Right lobe of liver (tissue), 6 donors: ENCODE measurements around the gene PSG2. TPM values are rescaled to one million over a fixed set of nuclear protein-coding genes. Genes with fewer than 3 reads are reported as not detected.
"Not testable (repeated sequence)": the region's sequence is repeated elsewhere in the genome, so short reads cannot be mapped to it uniquely, and the experiment has no call there.

Experiments
- ATAC-seq, 4 donors: fragments of 200-7000 bp; cut with Tn5 transposase; one replicate each; pipeline ENCODE4 v1.9.1; 2020; ENCODE audit warnings: mild to moderate bottlenecking in 4 of 4, moderate library complexity in 4 of 4
- DNase-seq, 3 donors: peaks; one replicate each; pipeline ENCODE4 v3.0.0-alpha.2; 2020
- H3K27ac ChIP-seq, 3 donors: fragments of 200-600 bp; one replicate each; pipeline ENCODE4 v1.8.0; 2022
- H3K27me3 ChIP-seq, 2 donors: fragments of 200-600 bp; one replicate each; pipeline ENCODE4 v1.8.0; 2022
- H3K36me3 ChIP-seq, 4 donors: fragments of 200-600 bp; sonication (generic) in 1 of 4; one replicate each; pipeline versions ENCODE4 v1.5.1 to v1.8.0; 2017 to 2022; ENCODE audit warnings: control low read depth in 1 of 4
- H3K4me1 ChIP-seq, 4 donors: fragments of 200-600 bp; sonication (generic) in 1 of 4; one replicate each; pipeline versions ENCODE4 v1.5.1 to v1.8.0; 2017 to 2022; ENCODE audit warnings: control low read depth in 1 of 4
- H3K4me3 ChIP-seq, 3 donors: fragments of 200-600 bp; one replicate each; pipeline ENCODE4 v1.8.0; 2022
- H3K9me3 ChIP-seq, 4 donors: fragments of 200-600 bp; sonication (generic) in 1 of 4; one replicate each; pipeline versions ENCODE4 v1.5.1 to v1.8.0; 2017 to 2022; ENCODE audit warnings: control low read depth in 1 of 4
- POLR2A ChIP-seq: fragments of 450-650 bp; IDR thresholded peaks from one replicate; pipeline ENCODE4 v1.6.1; 2017; ENCODE audit warnings: antibody characterized with exemption, mild to moderate bottlenecking
- WGBS: methylation state at CpG from one replicate; pipeline ENCODE4 v1.1.6; 2018; ENCODE audit warnings: low coverage, low lambda C conversion rate; ENCODE audit not compliant: insufficient coverage; ENCODE audit errors: missing lambda C conversion rate; 5-methylcytosine and 5-hydroxymethylcytosine counted together
- intact Hi-C, 2 donors: fragments of 100-400 bp; cut with DNase I; formaldehyde crosslinking; loops; one replicate each; pipeline versions ENCODE4 v1.11.2 to v1.14.1; 2022
- total RNA-seq, 6 experiments: library from RNA; depleted of rRNA in 2 of 6; stranded (reverse); fragments of >200 nt in 2 of 6; fragmentation: NEBNext Ultra II Directional in 3 of 6; extraction: Animal tissue kit (Norgen Biotek cat#: 25700) in 3 of 6; gene quantifications; one replicate each; pipeline versions ENCODE4 v1.1.0 to v1.2.4, GENCODE V29; 2016 to 2023
- TF ChIP-seq, protein P1 (sequence below), 4 donors: fragments of 200-600 bp in 3 of 4; fragments of 450-650 bp in 1 of 4; IDR thresholded peaks; one replicate each; pipeline versions ENCODE4 v1.5.1 to v1.8.0; 2016 to 2022; ENCODE audit warnings: antibody characterized with exemption in 4 of 4, mild to moderate bottlenecking in 2 of 4
- donor health status: DM: no; HTN: yes; CAD: no.
- donor health status: DM: no; HTN: no; CAD: no.
- donor health status: DM: no; HTN: no; CAD: no.
- donor health status: DM: no; HTN: yes; CAD: no.
- donor health status: DM: no; HTN: yes; CAD: no.

PSG2 gene
- total RNA-seq, 6 experiments from 2014 or later: not detected

DNA sequence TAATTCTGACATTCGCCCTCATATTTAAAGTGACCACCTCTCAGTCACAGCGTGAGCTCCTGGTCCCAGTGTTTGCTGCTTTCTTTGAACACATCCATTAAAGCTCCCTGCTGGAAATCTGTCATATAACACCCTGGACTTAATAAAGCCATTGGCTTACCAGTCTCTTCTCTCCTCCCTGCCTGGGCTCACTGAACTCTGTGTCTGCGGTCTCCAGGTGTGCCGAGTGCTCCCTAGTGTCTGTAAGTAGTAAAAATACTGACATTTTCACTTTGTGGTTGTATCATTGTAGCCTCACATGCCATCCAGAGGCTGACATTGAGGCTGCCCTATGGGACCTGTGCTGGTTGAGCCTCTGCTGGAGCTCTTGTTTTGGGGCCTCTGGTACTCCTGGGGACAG lies 53.6 kb downstream of the PSG2 start:
- intact Hi-C loops: no loop called here
- no peak overlapping the region for H3K27ac ChIP-seq
- 58% methylated on average over 3 of the region's 4 CpGs for WGBS
- no peak for DNase-seq
- H3K36me3 ChIP-seq: no peaks in the 10 kb centered on the region
- H3K4me3 ChIP-seq: no peak overlapping the region
- no peak for ATAC-seq
- TF ChIP-seq, protein P1, sequence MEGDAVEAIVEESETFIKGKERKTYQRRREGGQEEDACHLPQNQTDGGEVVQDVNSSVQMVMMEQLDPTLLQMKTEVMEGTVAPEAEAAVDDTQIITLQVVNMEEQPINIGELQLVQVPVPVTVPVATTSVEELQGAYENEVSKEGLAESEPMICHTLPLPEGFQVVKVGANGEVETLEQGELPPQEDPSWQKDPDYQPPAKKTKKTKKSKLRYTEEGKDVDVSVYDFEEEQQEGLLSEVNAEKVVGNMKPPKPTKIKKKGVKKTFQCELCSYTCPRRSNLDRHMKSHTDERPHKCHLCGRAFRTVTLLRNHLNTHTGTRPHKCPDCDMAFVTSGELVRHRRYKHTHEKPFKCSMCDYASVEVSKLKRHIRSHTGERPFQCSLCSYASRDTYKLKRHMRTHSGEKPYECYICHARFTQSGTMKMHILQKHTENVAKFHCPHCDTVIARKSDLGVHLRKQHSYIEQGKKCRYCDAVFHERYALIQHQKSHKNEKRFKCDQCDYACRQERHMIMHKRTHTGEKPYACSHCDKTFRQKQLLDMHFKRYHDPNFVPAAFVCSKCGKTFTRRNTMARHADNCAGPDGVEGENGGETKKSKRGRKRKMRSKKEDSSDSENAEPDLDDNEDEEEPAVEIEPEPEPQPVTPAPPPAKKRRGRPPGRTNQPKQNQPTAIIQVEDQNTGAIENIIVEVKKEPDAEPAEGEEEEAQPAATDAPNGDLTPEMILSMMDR (IDR thresholded peaks at IDR 0.05): no peak
- no peak for TF ChIP-seq POLR2A
- H3K27me3 ChIP-seq: no peaks in the 10 kb centered on the region
- no peaks in the 10 kb centered on the region for H3K4me1 ChIP-seq
- H3K9me3 ChIP-seq: no peaks in the 10 kb centered on the region

DNA sequence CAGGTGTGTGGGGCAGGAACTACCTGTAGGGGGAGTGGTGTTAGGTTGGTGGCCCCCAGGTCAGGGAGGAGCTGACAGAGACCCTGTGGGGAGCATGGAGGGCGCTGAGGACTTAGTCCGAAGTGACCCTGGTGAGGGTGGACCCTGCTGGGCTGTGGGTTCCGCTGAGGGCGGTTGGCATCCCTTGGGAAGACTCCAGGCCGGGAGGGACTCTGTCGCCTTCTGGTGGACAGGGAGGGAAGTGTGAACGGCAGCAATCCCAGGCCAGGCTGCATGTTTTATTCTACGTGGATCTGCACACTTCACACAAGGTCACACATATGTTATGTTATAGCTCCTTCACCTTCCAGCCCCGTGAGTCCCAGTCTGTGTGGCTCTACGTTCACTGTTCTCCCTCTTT lies 54.5 kb downstream of the PSG2 start:
- DNase-seq, H3K27me3 ChIP-seq, ATAC-seq, H3K9me3 ChIP-seq, H3K36me3 ChIP-seq, intact Hi-C loops, H3K27ac ChIP-seq, H3K4me1 ChIP-seq, H3K4me3 ChIP-seq: not testable (repeated sequence)
- WGBS: 24% methylated on average over 2 of the region's 10 CpGs

DNA sequence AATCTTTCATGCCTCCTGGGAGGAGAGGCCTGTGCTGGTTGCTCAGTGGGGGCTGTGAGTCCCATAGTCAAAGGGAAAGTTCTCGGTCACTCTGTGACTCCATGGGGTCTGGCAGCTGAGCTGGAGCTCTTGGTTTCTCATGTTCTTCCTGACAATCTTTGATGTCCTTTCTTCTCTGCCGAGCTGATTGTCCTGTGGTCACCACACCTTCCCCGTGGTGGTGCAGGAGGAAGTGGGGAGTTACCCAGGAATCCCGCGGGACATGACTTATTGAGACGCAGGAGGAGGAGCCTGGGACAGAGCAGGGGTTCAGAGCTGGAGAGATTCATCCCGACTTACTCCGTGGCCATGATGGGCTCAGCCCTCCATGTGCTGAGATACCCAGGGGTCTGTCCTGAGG lies 55.4 kb downstream of the PSG2 start:
- H3K4me1 ChIP-seq, ATAC-seq, H3K27ac ChIP-seq, DNase-seq, H3K4me3 ChIP-seq, H3K27me3 ChIP-seq, H3K9me3 ChIP-seq, intact Hi-C loops, H3K36me3 ChIP-seq: not testable (repeated sequence)
- WGBS: 25% methylated on average over 2 of the region's 8 CpGs

DNA sequence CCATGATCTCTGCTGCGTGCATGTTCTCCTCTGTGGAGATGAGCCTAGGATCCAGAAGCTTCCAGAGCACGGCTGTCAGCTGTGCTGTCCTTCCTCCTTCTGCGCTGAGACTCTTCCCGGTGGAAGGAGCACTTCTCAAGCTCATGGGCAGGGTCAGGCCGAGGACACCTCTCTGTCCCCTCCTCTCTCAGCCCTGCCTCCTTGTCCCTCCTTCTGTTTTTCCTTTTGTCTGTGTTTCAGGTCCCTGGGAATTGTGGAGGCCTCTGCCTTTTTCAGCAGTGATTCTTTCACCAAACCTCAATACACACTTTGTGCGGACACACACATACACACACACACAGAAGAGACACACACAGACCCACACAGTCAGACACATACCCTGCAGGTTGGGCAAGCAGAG lies 56.1 kb downstream of the PSG2 start, which contains the start of gene PSG11:
PSG11 (minus strand) TSS at position 101 of the 400 bp plus-strand sequence; CDS start at position 4, 97 bp downstream.
- 71% methylated on average over 2 of the region's 6 CpGs for WGBS
- DNase-seq, intact Hi-C loops, H3K9me3 ChIP-seq, H3K27ac ChIP-seq, H3K27me3 ChIP-seq, H3K4me1 ChIP-seq, ATAC-seq, H3K36me3 ChIP-seq, H3K4me3 ChIP-seq: not testable (repeated sequence)

DNA sequence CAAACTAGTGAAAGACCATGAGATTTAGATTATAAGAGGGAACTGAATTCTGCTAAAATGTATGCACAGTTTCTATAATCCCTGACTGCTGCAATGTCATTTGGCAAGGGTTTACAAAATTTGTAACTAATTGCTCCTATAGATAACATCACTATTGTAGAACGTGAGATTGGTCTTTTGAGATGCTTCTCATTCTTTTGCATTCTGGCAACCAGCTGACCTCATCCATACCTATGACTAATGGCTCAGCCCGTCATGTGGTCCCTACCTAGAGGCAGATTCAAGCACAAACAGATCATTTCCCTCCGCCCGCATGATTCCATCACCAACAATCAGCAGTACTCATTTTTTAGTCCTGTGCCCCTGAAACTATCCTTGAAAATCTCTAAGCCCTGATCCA lies 60.4 kb downstream of the PSG2 start:
- H3K27me3 ChIP-seq, DNase-seq, H3K4me3 ChIP-seq, ATAC-seq, H3K4me1 ChIP-seq, H3K36me3 ChIP-seq, intact Hi-C loops, H3K9me3 ChIP-seq, H3K27ac ChIP-seq: not testable (repeated sequence)
- 59% methylated on average over 4 of the region's 4 CpGs for WGBS

DNA sequence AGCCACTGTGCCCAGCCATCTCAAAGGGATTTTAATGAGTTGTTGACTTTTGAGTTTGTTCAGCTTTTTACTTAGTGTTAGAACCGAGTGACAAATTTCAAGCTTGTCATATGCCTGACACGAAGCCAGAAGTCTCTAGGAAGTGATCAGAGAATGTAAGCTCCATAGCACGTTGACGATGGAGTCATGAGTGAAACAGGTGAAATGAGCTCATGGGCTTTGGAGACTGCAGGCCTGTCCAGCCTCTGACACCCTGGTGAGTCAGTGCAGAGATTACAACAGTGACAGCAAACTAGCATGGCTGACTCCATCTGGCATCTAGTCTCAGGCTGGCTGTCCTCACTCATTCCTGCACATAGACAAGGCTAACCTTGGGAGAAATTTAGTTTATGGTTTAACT lies 60.9 kb downstream of the PSG2 start:
- WGBS: 35% methylated on average over 4 of the region's 4 CpGs
- intact Hi-C loops, H3K27me3 ChIP-seq, DNase-seq, H3K4me3 ChIP-seq, H3K27ac ChIP-seq, H3K36me3 ChIP-seq, H3K9me3 ChIP-seq, H3K4me1 ChIP-seq, ATAC-seq: not testable (repeated sequence)

DNA sequence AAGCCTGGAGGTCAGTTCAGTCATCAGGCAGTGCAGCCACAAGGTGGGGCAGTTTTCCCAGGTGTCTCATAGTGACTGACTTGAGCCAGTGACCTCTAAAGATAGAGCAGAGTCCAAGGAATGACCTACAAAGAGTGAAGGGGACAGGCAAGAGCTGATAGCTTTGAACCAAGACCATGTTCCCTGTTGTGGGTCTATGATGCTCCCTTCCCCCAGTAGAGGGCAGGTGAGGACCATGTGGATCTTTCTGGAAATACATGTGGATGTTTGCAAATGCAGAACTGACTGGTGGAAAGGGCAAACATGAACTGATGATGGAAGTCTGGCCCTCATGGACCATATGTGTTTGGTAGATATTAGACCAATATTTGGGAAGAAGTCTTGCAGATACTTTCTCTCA lies 62.9 kb downstream of the PSG2 start:
- H3K4me1 ChIP-seq, DNase-seq, H3K27me3 ChIP-seq, H3K27ac ChIP-seq, H3K9me3 ChIP-seq, ATAC-seq, H3K36me3 ChIP-seq, intact Hi-C loops, H3K4me3 ChIP-seq: not testable (repeated sequence)
- TF ChIP-seq, protein P1 (IDR thresholded peaks at IDR 0.05): peak in 1 of 4 donors; percentile 15

Other genes with a start within 250 kb of the PSG2 start
- not detected for gene PSG1, start 203.0 kb downstream of the PSG2 start, total RNA-seq
- not detected for gene PSG6, start 164.8 kb downstream of the PSG2 start, total RNA-seq
- not detected for gene PSG7, start 145.5 kb downstream of the PSG2 start, total RNA-seq
- not detected for gene PSG11, start 56.2 kb downstream of the PSG2 start, total RNA-seq
- gene PSG5, start 103.8 kb upstream of the PSG2 start, total RNA-seq: not detected
- gene PSG4, start 122.9 kb upstream of the PSG2 start, total RNA-seq: not detected
- not detected for gene PSG9, start 186.8 kb upstream of the PSG2 start, total RNA-seq